HEK293 (cell line): ENCODE results near the gene HES5.
A peak's percentile ranks its signal among the peaks of the same experiment; 100 is the strongest.

Experiments
- CTCF ChIA-PET: fragments of 350-600 bp; formaldehyde crosslinking; extraction: SDS; loops from one replicate; lab custom pipeline; 2021; ENCODE audit warnings: antibody characterized with exemption; lab: Yijun Ruan, JAX
- POLR2A ChIA-PET: fragments of 300-600 bp; formaldehyde crosslinking; extraction: SDS; loops from one replicate; lab custom pipeline; 2020; ENCODE audit warnings: antibody characterized with exemption, inconsistent platforms; lab: Yijun Ruan, JAX
- H3K27ac ChIP-seq: fragments of 200-500 bp; sonication (Bioruptor generic); 2 replicates; pipeline ENCODE4 v1.5.1; 2014; ENCODE audit warnings: low read depth, low read length, control low read depth, inconsistent platforms; ENCODE audit errors: extremely low read depth
- H3K36me3 ChIP-seq, 2 experiments: fragments of 200-500 bp in 1 of 2; sonication (Bioruptor generic) in 1 of 2; 1 replicate in 1 of 2; 2 replicates in 1 of 2; pipeline ENCODE4 v1.5.1; 2014 to 2017; ENCODE audit warnings: inconsistent platforms in 2 of 2, low read length in 2 of 2; ENCODE audit not compliant: control insufficient read depth in 2 of 2, insufficient read depth in 1 of 2
- H3K4me1 ChIP-seq: fragments of 200-500 bp; sonication (Bioruptor generic); 2 replicates; pipeline ENCODE4 v1.5.1; 2014; ENCODE audit warnings: mild to moderate bottlenecking, low read length, inconsistent platforms; ENCODE audit not compliant: control insufficient read depth, insufficient read depth
- H3K4me3 ChIP-seq: 2 replicates; pipeline ENCODE4 v1.5.1; 2011; ENCODE audit warnings: low read depth, mild to moderate bottlenecking, control low read depth, low read length, moderate library complexity
- H3K9me3 ChIP-seq: fragments of 200-500 bp; sonication (Bioruptor generic); 2 replicates; pipeline ENCODE4 v1.5.1; 2014; ENCODE audit warnings: low read depth, low read length, inconsistent platforms; ENCODE audit not compliant: control insufficient read depth, insufficient read depth
- GLIS2 ChIP-seq: fragments of 450-650 bp; formaldehyde crosslinking; IDR thresholded peaks from 2 replicates; pipeline ENCODE4 v1.5.1; 2016; ENCODE audit warnings: missing biosample characterization, missing genetic modification characterization
- KLF10 ChIP-seq: fragments of 450-650 bp; IDR thresholded peaks from 2 replicates; pipeline ENCODE4 v1.5.1; 2018; ENCODE audit warnings: missing biosample characterization, mild to moderate bottlenecking, missing genetic modification characterization
- KLF9 ChIP-seq: fragments of 450-650 bp; formaldehyde crosslinking; IDR thresholded peaks from 2 replicates; pipeline ENCODE4 v1.5.1; 2016; ENCODE audit warnings: missing biosample characterization, missing genetic modification characterization, low read depth
- MEIS1 ChIP-seq: sonication (generic); formaldehyde crosslinking; IDR thresholded peaks from 2 replicates; pipeline ENCODE4 v1.8.1; 2022; ENCODE audit warnings: missing genetic modification reagents, mild to moderate bottlenecking, borderline replicate concordance
- MYNN ChIP-seq: fragments of 450-650 bp; formaldehyde crosslinking; IDR thresholded peaks from 2 replicates; pipeline ENCODE4 v1.5.1; 2016; ENCODE audit warnings: missing biosample characterization, missing genetic modification characterization, borderline replicate concordance
- SP2 ChIP-seq: fragments of 450-650 bp; formaldehyde crosslinking; IDR thresholded peaks from 2 replicates; pipeline ENCODE4 v1.5.1; 2016; ENCODE audit warnings: missing biosample characterization, missing genetic modification characterization
- ZBTB48 ChIP-seq: fragments of 450-650 bp; formaldehyde crosslinking; IDR thresholded peaks from 2 replicates; pipeline ENCODE4 v1.5.1; 2016; ENCODE audit warnings: missing biosample characterization, missing genetic modification characterization
- ZBTB7A ChIP-seq: fragments of 450-650 bp; formaldehyde crosslinking; IDR thresholded peaks from 2 replicates; pipeline ENCODE4 v1.5.1; 2016; ENCODE audit warnings: low read depth, missing biosample characterization, missing genetic modification characterization
- ZFHX2 ChIP-seq: fragments of 450-650 bp; formaldehyde crosslinking; conservative IDR thresholded peaks from 2 replicates; pipeline ENCODE4 v1.5.1; 2016; ENCODE audit warnings: missing biosample characterization, missing genetic modification characterization
- ZFP69B ChIP-seq: fragments of 450-650 bp; formaldehyde crosslinking; IDR thresholded peaks from 2 replicates; pipeline ENCODE4 v1.5.1; 2016; ENCODE audit warnings: missing biosample characterization, missing genetic modification characterization
- ZIC2 ChIP-seq: fragments of 450-650 bp; formaldehyde crosslinking; IDR thresholded peaks from 2 replicates; pipeline ENCODE4 v1.5.1; 2016; ENCODE audit warnings: missing biosample characterization, missing genetic modification characterization
- ZNF10 ChIP-seq: fragments of 450-650 bp; formaldehyde crosslinking; IDR thresholded peaks from 2 replicates; pipeline ENCODE4 v1.5.1; 2017; ENCODE audit warnings: missing biosample characterization, missing genetic modification characterization
- ZNF133 ChIP-seq: fragments of 450-650 bp; formaldehyde crosslinking; IDR thresholded peaks from 2 replicates; pipeline ENCODE4 v1.5.1; 2016; ENCODE audit warnings: missing biosample characterization, missing genetic modification characterization
- ZNF140 ChIP-seq: fragments of 450-650 bp; formaldehyde crosslinking; IDR thresholded peaks from 2 replicates; pipeline ENCODE4 v1.5.1; 2016; ENCODE audit warnings: missing biosample characterization, missing genetic modification characterization
- ZNF184 ChIP-seq: fragments of 450-650 bp; IDR thresholded peaks from 2 replicates; pipeline ENCODE4 v1.5.1; 2018; ENCODE audit warnings: missing biosample characterization, mild to moderate bottlenecking, missing genetic modification characterization
- ZNF214 ChIP-seq: fragments of 450-650 bp; formaldehyde crosslinking; IDR thresholded peaks from 2 replicates; pipeline ENCODE4 v1.5.1; 2017; ENCODE audit warnings: missing biosample characterization, mild to moderate bottlenecking, missing genetic modification characterization, borderline replicate concordance
- ZNF248 ChIP-seq: fragments of 450-650 bp; formaldehyde crosslinking; IDR thresholded peaks from 2 replicates; pipeline ENCODE4 v1.5.1; 2017; ENCODE audit warnings: missing biosample characterization, missing genetic modification characterization
- ZNF324 ChIP-seq: fragments of 450-650 bp; formaldehyde crosslinking; IDR thresholded peaks from 2 replicates; pipeline ENCODE4 v1.5.1; 2016; ENCODE audit warnings: missing biosample characterization, missing genetic modification characterization
- ZNF473 ChIP-seq: fragments of 450-650 bp; formaldehyde crosslinking; IDR thresholded peaks from 2 replicates; pipeline ENCODE4 v1.5.1; 2017; ENCODE audit warnings: missing biosample characterization, missing genetic modification characterization
- ZNF555 ChIP-seq: fragments of 450-650 bp; formaldehyde crosslinking; conservative IDR thresholded peaks from 2 replicates; pipeline ENCODE4 v1.5.1; 2017; ENCODE audit warnings: missing biosample characterization, mild to moderate bottlenecking, missing genetic modification characterization, inconsistent platforms
- ZNF677 ChIP-seq: fragments of 450-650 bp; IDR thresholded peaks from 2 replicates; pipeline ENCODE4 v1.5.0; 2018; ENCODE audit warnings: missing biosample characterization, mild to moderate bottlenecking, missing genetic modification characterization, moderate library complexity
- ZNF777 ChIP-seq: fragments of 450-650 bp; formaldehyde crosslinking; IDR thresholded peaks from 2 replicates; pipeline ENCODE4 v1.5.1; 2017; ENCODE audit warnings: missing biosample characterization, missing genetic modification characterization, borderline replicate concordance
- TF ChIP-seq, protein P1 (sequence below): fragments of 450-650 bp; formaldehyde crosslinking; IDR thresholded peaks from 2 replicates; pipeline ENCODE4 v1.5.1; 2016; ENCODE audit warnings: missing biosample characterization, missing genetic modification characterization
- TF ChIP-seq, protein P2 (sequence below): fragments of 450-650 bp; formaldehyde crosslinking; IDR thresholded peaks from 2 replicates; pipeline ENCODE4 v1.5.1; 2017; ENCODE audit warnings: missing biosample characterization, mild to moderate bottlenecking, missing genetic modification characterization, moderate library complexity
- TF ChIP-seq, protein P3 (sequence below): fragments of 450-650 bp; formaldehyde crosslinking; IDR thresholded peaks from 2 replicates; pipeline ENCODE4 v1.5.1; 2016; ENCODE audit warnings: missing biosample characterization, missing genetic modification characterization
- TF ChIP-seq, protein P4 (sequence below): fragments of 450-650 bp; formaldehyde crosslinking; IDR thresholded peaks from 2 replicates; pipeline ENCODE4 v1.5.0; 2017; ENCODE audit warnings: missing biosample characterization, missing genetic modification characterization, borderline replicate concordance
- TF ChIP-seq, protein P5 (sequence below): fragments of 450-650 bp; formaldehyde crosslinking; IDR thresholded peaks from 2 replicates; pipeline ENCODE4 v1.5.1; 2016; ENCODE audit warnings: missing biosample characterization, missing genetic modification characterization, low read depth
- TF ChIP-seq, protein P6 (sequence below): fragments of 450-650 bp; formaldehyde crosslinking; IDR thresholded peaks from 2 replicates; pipeline ENCODE4 v1.5.1; 2016; ENCODE audit warnings: missing biosample characterization, missing genetic modification characterization

Gene HES5

DNA sequence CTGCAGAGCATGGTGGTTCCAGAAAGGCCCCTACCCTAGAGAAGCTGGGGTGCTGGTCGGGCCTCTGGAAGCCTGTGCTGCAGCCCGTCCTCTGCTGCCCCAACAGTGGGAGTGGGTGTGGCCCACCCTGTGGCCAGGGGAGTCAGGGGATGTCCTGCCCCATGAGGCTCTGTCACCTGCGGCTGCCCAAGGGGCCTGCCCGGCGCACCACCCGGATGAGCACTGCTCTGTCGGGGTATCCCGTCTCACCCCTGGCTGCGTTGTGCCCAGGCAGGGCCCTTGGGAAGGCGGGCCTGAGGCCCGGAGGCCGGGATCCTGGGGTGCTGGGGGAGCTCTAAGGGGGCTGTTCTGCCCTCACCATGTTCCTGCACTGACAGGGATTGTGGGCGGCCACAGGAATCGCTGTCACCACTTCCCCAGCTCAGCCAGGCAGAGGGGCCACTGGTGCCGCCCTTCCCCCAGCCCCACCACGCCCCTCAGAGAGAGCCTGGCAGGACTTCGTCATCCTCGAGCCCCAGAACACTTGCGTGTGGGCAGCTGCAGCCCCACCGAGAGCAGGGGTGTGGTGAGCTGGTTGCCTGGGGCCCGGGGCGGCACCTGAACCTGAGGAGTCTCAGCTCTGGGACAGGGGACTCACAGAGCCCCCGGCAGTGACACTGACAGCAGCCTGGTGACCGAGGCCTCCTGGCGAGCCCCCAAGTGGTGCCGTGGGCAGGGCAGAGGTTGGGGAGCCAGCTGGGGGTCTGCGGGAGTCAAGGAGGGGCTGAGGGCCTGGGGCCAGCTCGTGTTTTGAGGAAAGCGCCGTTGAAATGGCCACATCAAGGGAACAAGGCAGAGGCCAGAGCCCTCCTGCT, 23.8 kb downstream of the HES5 start:
- no peaks in the 10 kb centered on the region for H3K9me3 ChIP-seq
- CTCF ChIA-PET: no interaction called here
- no peak overlapping the region for H3K4me3 ChIP-seq
- no peak overlapping the region for H3K27ac ChIP-seq
- no peaks in the 10 kb centered on the region for H3K4me1 ChIP-seq
- POLR2A ChIA-PET: interaction anchor here (0.6 to 1.5 kb wide), 3 partner anchors 21 to 1228 kb away, joined by 4 to 7 read pairs (median 5); partner anchors contain the start of gene PANK4
- H3K36me3 ChIP-seq: peaks cover 0 to 43% of the 10 kb centered on the region in 2 experiments; a peak in 1 of 3 replicates
- TF ChIP-seq KLF9 (peak; percentile 51), ZNF10 (tag by site-specific recombination) (no peak), ZNF473 (tag by site-specific recombination) (no peak), ZFHX2 (tag by site-specific recombination) (peak; percentile 27; the same call in 1 of the 2 replicates), ZNF133 (tag by site-specific recombination) (no peak), ZBTB7A (tag by site-specific recombination) (no peak), SP2 (tag by site-specific recombination) (no peak), MEIS1 (CRISPR knock-in tag) (no peak), ZIC2 (tag by site-specific recombination) (peak; percentile 67), MYNN (tag by site-specific recombination) (no peak), ZNF140 (tag by site-specific recombination) (no peak), ZNF555 (tag by site-specific recombination) (no peak), ZNF184 (tag by site-specific recombination) (no peak), ZNF677 (tag by site-specific recombination) (no peak), ZNF324 (tag by site-specific recombination) (no peak), ZBTB48 (no peak), ZNF248 (tag by site-specific recombination) (no peak), ZNF214 (no peak), ZNF777 (tag by site-specific recombination) (no peak), ZFP69B (no peak), KLF10 (tag by site-specific recombination) (no peak), GLIS2 (tag by site-specific recombination) (peak; percentile 36; the same call in 1 of the 2 replicates)
- TF ChIP-seq, protein P1, sequence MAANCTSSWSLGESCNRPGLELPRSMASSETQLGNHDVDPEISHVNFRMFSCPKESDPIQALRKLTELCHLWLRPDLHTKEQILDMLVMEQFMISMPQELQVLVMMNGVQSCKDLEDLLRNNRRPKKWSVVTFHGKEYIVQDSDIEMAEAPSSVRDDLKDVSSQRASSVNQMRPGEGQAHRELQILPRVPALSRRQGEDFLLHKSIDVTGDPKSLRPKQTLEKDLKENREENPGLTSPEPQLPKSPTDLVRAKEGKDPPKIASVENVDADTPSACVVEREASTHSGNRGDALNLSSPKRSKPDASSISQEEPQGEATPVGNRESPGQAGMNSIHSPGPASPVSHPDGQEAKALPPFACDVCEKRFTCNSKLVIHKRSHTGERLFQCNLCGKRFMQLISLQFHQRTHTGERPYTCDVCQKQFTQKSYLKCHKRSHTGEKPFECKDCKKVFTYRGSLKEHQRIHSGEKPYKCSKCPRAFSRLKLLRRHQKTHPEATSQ: no peak
- TF ChIP-seq, protein P2, sequence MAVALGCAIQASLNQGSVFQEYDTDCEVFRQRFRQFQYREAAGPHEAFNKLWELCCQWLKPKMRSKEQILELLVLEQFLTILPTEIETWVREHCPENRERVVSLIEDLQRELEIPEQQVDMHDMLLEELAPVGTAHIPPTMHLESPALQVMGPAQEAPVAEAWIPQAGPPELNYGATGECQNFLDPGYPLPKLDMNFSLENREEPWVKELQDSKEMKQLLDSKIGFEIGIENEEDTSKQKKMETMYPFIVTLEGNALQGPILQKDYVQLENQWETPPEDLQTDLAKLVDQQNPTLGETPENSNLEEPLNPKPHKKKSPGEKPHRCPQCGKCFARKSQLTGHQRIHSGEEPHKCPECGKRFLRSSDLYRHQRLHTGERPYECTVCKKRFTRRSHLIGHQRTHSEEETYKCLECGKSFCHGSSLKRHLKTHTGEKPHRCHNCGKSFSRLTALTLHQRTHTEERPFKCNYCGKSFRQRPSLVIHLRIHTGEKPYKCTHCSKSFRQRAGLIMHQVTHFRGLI (tag by site-specific recombination): no peak
- TF ChIP-seq, protein P3, sequence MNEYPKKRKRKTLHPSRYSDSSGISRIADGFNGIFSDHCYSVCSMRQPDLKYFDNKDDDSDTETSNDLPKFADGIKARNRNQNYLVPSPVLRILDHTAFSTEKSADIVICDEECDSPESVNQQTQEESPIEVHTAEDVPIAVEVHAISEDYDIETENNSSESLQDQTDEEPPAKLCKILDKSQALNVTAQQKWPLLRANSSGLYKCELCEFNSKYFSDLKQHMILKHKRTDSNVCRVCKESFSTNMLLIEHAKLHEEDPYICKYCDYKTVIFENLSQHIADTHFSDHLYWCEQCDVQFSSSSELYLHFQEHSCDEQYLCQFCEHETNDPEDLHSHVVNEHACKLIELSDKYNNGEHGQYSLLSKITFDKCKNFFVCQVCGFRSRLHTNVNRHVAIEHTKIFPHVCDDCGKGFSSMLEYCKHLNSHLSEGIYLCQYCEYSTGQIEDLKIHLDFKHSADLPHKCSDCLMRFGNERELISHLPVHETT (tag by site-specific recombination): no peak
- TF ChIP-seq, protein P4, sequence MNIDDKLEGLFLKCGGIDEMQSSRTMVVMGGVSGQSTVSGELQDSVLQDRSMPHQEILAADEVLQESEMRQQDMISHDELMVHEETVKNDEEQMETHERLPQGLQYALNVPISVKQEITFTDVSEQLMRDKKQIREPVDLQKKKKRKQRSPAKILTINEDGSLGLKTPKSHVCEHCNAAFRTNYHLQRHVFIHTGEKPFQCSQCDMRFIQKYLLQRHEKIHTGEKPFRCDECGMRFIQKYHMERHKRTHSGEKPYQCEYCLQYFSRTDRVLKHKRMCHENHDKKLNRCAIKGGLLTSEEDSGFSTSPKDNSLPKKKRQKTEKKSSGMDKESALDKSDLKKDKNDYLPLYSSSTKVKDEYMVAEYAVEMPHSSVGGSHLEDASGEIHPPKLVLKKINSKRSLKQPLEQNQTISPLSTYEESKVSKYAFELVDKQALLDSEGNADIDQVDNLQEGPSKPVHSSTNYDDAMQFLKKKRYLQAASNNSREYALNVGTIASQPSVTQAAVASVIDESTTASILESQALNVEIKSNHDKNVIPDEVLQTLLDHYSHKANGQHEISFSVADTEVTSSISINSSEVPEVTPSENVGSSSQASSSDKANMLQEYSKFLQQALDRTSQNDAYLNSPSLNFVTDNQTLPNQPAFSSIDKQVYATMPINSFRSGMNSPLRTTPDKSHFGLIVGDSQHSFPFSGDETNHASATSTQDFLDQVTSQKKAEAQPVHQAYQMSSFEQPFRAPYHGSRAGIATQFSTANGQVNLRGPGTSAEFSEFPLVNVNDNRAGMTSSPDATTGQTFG: no peak
- TF ChIP-seq, protein P5, sequence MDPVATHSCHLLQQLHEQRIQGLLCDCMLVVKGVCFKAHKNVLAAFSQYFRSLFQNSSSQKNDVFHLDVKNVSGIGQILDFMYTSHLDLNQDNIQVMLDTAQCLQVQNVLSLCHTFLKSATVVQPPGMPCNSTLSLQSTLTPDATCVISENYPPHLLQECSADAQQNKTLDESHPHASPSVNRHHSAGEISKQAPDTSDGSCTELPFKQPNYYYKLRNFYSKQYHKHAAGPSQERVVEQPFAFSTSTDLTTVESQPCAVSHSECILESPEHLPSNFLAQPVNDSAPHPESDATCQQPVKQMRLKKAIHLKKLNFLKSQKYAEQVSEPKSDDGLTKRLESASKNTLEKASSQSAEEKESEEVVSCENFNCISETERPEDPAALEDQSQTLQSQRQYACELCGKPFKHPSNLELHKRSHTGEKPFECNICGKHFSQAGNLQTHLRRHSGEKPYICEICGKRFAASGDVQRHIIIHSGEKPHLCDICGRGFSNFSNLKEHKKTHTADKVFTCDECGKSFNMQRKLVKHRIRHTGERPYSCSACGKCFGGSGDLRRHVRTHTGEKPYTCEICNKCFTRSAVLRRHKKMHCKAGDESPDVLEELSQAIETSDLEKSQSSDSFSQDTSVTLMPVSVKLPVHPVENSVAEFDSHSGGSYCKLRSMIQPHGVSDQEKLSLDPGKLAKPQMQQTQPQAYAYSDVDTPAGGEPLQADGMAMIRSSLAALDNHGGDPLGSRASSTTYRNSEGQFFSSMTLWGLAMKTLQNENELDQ (tag by site-specific recombination): no peak
- TF ChIP-seq, protein P6, sequence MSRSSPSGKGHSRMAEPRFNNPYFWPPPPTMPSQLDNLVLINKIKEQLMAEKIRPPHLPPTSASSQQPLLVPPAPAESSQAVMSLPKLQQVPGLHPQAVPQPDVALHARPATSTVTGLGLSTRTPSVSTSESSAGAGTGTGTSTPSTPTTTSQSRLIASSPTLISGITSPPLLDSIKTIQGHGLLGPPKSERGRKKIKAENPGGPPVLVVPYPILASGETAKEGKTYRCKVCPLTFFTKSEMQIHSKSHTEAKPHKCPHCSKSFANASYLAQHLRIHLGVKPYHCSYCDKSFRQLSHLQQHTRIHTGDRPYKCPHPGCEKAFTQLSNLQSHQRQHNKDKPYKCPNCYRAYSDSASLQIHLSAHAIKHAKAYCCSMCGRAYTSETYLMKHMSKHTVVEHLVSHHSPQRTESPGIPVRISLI (tag by site-specific recombination): no peak
